ENCODE measurements around the gene OR4D10.
"Not testable (repeated sequence)": the region's sequence is repeated elsewhere in the genome, so short reads cannot be mapped to it uniquely, and the experiment has no call there.

OR4D10 gene

GRCh38 chr11:59473015-59473414 is at the start of gene OR4D10:
OR4D10 (plus strand) TSS chr11:59473315; CDS start chr11:59477430, 4,115 bp downstream.
- DNase-seq = no peak

- no peak for DNase-seq
Observed at GRCh38 chr11:59423835-59424234, 49.3 kb upstream of the OR4D10 start.

- DNase-seq = no peak
Observed at GRCh38 chr11:59425131-59425530, 48.0 kb upstream of the OR4D10 start.

GRCh38 chr11:59426361-59427067 is 46.6 kb upstream of the OR4D10 start, which contains the start of gene OR5A2:
OR5A2 (minus strand) TSS chr11:59426413; CDS start chr11:59422953, 3,460 bp downstream.
- no peak for DNase-seq

GRCh38 chr11:59427068-59427382 is 46.1 kb upstream of the OR4D10 start:
- no peak for DNase-seq

GRCh38 chr11:59429924-59430516 is 43.1 kb upstream of the OR4D10 start:
- no peak for DNase-seq

- no peak for DNase-seq
Observed at GRCh38 chr11:59436169-59436568, 36.9 kb upstream of the OR4D10 start, which contains the start of gene OR5A1. OR5A1 (plus strand) TSS chr11:59436469; CDS start chr11:59443169, 6,700 bp downstream.

- no peak for DNase-seq
Observed at GRCh38 chr11:59437770-59438169, 35.3 kb upstream of the OR4D10 start.

GRCh38 chr11:59445624-59446023 is 27.5 kb upstream of the OR4D10 start:
- not testable (repeated sequence) for DNase-seq

GRCh38 chr11:59448484-59448883 is 24.6 kb upstream of the OR4D10 start:
- DNase-seq = no peak

- no peak for DNase-seq
Observed at GRCh38 chr11:59456661-59457060, 16.5 kb upstream of the OR4D10 start, which contains the start of gene OR4D6. OR4D6 (plus strand) TSS chr11:59456961; CDS start chr11:59456961, 0 bp downstream.

- no peak for DNase-seq
Observed at GRCh38 chr11:59459916-59460315, 13.2 kb upstream of the OR4D10 start.

- no peak for DNase-seq
Observed at GRCh38 chr11:59463190-59463641, 9.9 kb upstream of the OR4D10 start.

- no peak for DNase-seq
Observed at GRCh38 chr11:59475176-59475575, 2.1 kb downstream of the OR4D10 start.

- no peak for DNase-seq
Observed at GRCh38 chr11:59479906-59480305, 6.8 kb downstream of the OR4D10 start.

GRCh38 chr11:59480359-59480758 is 7.2 kb downstream of the OR4D10 start:
- no peak for DNase-seq

GRCh38 chr11:59501931-59502330 is 28.8 kb downstream of the OR4D10 start:
- no peak for DNase-seq

GRCh38 chr11:59503276-59503675 is 30.2 kb downstream of the OR4D10 start, which contains the start of gene OR4D11:
OR4D11 (plus strand) TSS chr11:59503576; CDS start chr11:59503576, 0 bp downstream.
- DNase-seq = no peak

GRCh38 chr11:59510941-59511589 is 38.0 kb downstream of the OR4D10 start, which contains the start of gene OR4D9:
OR4D9 (plus strand) TSS chr11:59511539; CDS start chr11:59514913, 3,374 bp downstream.
- no peak for DNase-seq

GRCh38 chr11:59511675-59512074 is 38.6 kb downstream of the OR4D10 start:
- no peak for DNase-seq

- DNase-seq = not testable (repeated sequence)
Observed at GRCh38 chr11:59520139-59520538, 47.0 kb downstream of the OR4D10 start.

- DNase-seq = no peak
Observed at GRCh38 chr11:59520741-59521140, 47.6 kb downstream of the OR4D10 start.

GRCh38 chr11:59523541-59523940 is 50.4 kb downstream of the OR4D10 start:
- DNase-seq = no peak

- DNase-seq = no peak
Observed at GRCh38 chr11:59528711-59529110, 55.6 kb downstream of the OR4D10 start.
